SK-N-SH (cell line): ENCODE measurements around the gene KRTAP4-16. TPM values are rescaled to one million over a fixed set of nuclear protein-coding genes. Genes with fewer than 3 reads are reported as not detected.

Source experiments
- CTCF ChIA-PET: fragments of 300-600, 350-600 bp; formaldehyde crosslinking; extraction: SDS; loops from one replicate; lab custom pipeline; 2021; lab: Yijun Ruan, JAX
- POLR2A ChIA-PET: fragments of 350-600 bp; sonication (Branson Sonifier 250); formaldehyde crosslinking; extraction: SDS; loops from one replicate; lab custom pipeline; 2020; ENCODE audit warnings: antibody characterized with exemption, inconsistent platforms; lab: Yijun Ruan, JAX
- DNase-seq: peaks from one replicate; pipeline ENCODE4 v3.0.0; 2012
- H2AFZ ChIP-seq: fragments of 200-600 bp; sonication (generic); 2 replicates; pipeline ENCODE4 v1.8.1; 2016; ENCODE audit warnings: antibody characterized with exemption, mild to moderate bottlenecking, low read depth
- H3F3A ChIP-seq: fragments of 200-600 bp; sonication (generic); replicated peaks from 2 replicates; pipeline ENCODE3; 2016; ENCODE audit warnings: antibody characterized with exemption, mild to moderate bottlenecking; ENCODE audit not compliant: insufficient read depth
- H3K27ac ChIP-seq, 2 experiments: fragments of 200-500 bp in 1 of 2; fragments of 200-600 bp in 1 of 2; sonication (Bioruptor generic) in 1 of 2; sonication (generic), shearing (Covaris generic) in 1 of 2; 2 replicates each; pipeline versions ENCODE4 v1.5.1 to v1.6.1; 2014 to 2016; ENCODE audit warnings: low read depth in 2 of 2, inconsistent platforms in 1 of 2, low read length in 1 of 2, mild to moderate bottlenecking in 1 of 2, mixed read lengths in 1 of 2
- H3K27me3 ChIP-seq: fragments of 200-600 bp; sonication (generic), shearing (Covaris generic); 2 replicates; pipeline ENCODE4 v1.6.1; 2016; ENCODE audit warnings: mixed run types; ENCODE audit not compliant: insufficient read depth
- H3K36me3 ChIP-seq, 2 experiments: fragments of 200-500 bp in 1 of 2; fragments of 200-600 bp in 1 of 2; sonication (Bioruptor generic) in 1 of 2; sonication (generic) in 1 of 2; replicated peaks in 1 of 2; 2 replicates each; pipeline versions ENCODE3 to v1.5.1; 2014 to 2016; ENCODE audit warnings: low read length in 1 of 2, mild to moderate bottlenecking in 1 of 2; ENCODE audit not compliant: insufficient read depth in 2 of 2, control insufficient read depth in 1 of 2
- H3K4me1 ChIP-seq, 2 experiments: fragments of 200-500 bp in 1 of 2; fragments of 200-600 bp in 1 of 2; sonication (Bioruptor generic) in 1 of 2; sonication (generic), shearing (Covaris generic) in 1 of 2; 2 replicates each; pipeline versions ENCODE4 v1.5.1 to v1.6.1; 2014 to 2016; ENCODE audit warnings: low read depth in 1 of 2, low read length in 1 of 2, mixed run types in 1 of 2; ENCODE audit not compliant: insufficient read depth in 2 of 2, control insufficient read depth in 1 of 2
- H3K4me2 ChIP-seq: fragments of 200-600 bp; sonication (generic), shearing (Covaris generic); 2 replicates; pipeline ENCODE4 v1.6.1; 2017; ENCODE audit warnings: mixed run types
- H3K4me3 ChIP-seq, 2 experiments: fragments of 200-500 bp in 1 of 2; fragments of 200-600 bp in 1 of 2; sonication (Bioruptor generic) in 1 of 2; sonication (generic), shearing (Covaris generic) in 1 of 2; 2 replicates each; pipeline versions ENCODE4 v1.5.1 to v1.8.1; 2014 to 2016; ENCODE audit warnings: low read depth in 2 of 2, inconsistent platforms in 1 of 2, low read length in 1 of 2, mild to moderate bottlenecking in 1 of 2, mixed read lengths in 1 of 2, moderate library complexity in 1 of 2
- H3K79me2 ChIP-seq: fragments of 200-600 bp; sonication (generic); 2 replicates; pipeline ENCODE4 v1.8.1; 2017; ENCODE audit warnings: mild to moderate bottlenecking; ENCODE audit not compliant: insufficient read depth
- H3K9ac ChIP-seq: fragments of 200-600 bp; sonication (generic); 2 replicates; pipeline ENCODE4 v1.6.1; 2017; ENCODE audit warnings: mixed run types
- H3K9me2 ChIP-seq: fragments of 200-600 bp; sonication (generic); 2 replicates; pipeline ENCODE4 v1.6.1; 2017; ENCODE audit warnings: mixed run types
- H3K9me3 ChIP-seq: fragments of 200-600 bp; sonication (generic); 2 replicates; pipeline ENCODE4 v1.6.1; 2017; ENCODE audit warnings: mixed run types, mild to moderate bottlenecking, moderate library complexity
- H4K20me1 ChIP-seq: fragments of 200-600 bp; sonication (generic); 2 replicates; pipeline ENCODE4 v1.6.1; 2017; ENCODE audit warnings: mild to moderate bottlenecking, mixed run types; ENCODE audit not compliant: insufficient read depth
- CHD2 ChIP-seq: fragments of 150-350 bp; IDR thresholded peaks from 2 replicates; pipeline ENCODE4 v1.6.1; 2018; ENCODE audit warnings: low read length; ENCODE audit not compliant: partially characterized antibody
- EZH2phosphoT487 ChIP-seq: fragments of 200-600 bp; sonication (generic); IDR thresholded peaks from 2 replicates; pipeline ENCODE4 v1.6.1; 2017; ENCODE audit warnings: low read depth, mixed run types, mild to moderate bottlenecking, antibody characterized with exemption, moderate library complexity, borderline replicate concordance
- FOXM1 ChIP-seq: IDR thresholded peaks from 2 replicates; pipeline ENCODE4 v1.4.0; 2012; ENCODE audit warnings: low read depth, mild to moderate bottlenecking
- GABPA ChIP-seq: IDR thresholded peaks from 2 replicates; pipeline ENCODE4 v1.4.0; 2012; ENCODE audit warnings: low read depth, mild to moderate bottlenecking
- MEF2A ChIP-seq: IDR thresholded peaks from 2 replicates; pipeline ENCODE4 v1.4.0; 2012; ENCODE audit warnings: low read depth, borderline replicate concordance
- NFIC ChIP-seq: IDR thresholded peaks from 2 replicates; pipeline ENCODE4 v1.4.0; 2012; ENCODE audit warnings: borderline replicate concordance
- NRF1 ChIP-seq: IDR thresholded peaks from 2 replicates; pipeline ENCODE4 v1.6.1; 2012; ENCODE audit warnings: low read depth, mild to moderate bottlenecking, low read length
- RCOR1 ChIP-seq: fragments of 150-350 bp; IDR thresholded peaks from 2 replicates; pipeline ENCODE4 v1.6.1; 2017; ENCODE audit warnings: antibody characterized with exemption, low read length
- REST ChIP-seq: IDR thresholded peaks from 2 replicates; pipeline ENCODE4 v1.6.1; 2012; ENCODE audit warnings: mild to moderate bottlenecking, low read depth, low read length, moderate library complexity
- RFX5 ChIP-seq: IDR thresholded peaks from 2 replicates; pipeline ENCODE4 v1.6.1; 2012; ENCODE audit warnings: mild to moderate bottlenecking, improper control_type of control experiment, low read length
- RXRA ChIP-seq: IDR thresholded peaks from 2 replicates; pipeline ENCODE4 v1.4.0; 2012; ENCODE audit warnings: low read depth, mild to moderate bottlenecking, borderline replicate concordance
- SMC3 ChIP-seq: IDR thresholded peaks from 2 replicates; pipeline ENCODE4 v1.6.1; 2012; ENCODE audit warnings: low read depth, low read length, improper control_type of control experiment
- TCF12 ChIP-seq: IDR thresholded peaks from 2 replicates; pipeline ENCODE4 v1.4.0; 2012
- USF1 ChIP-seq: IDR thresholded peaks from 2 replicates; pipeline ENCODE4 v1.4.0; 2012; ENCODE audit warnings: low read depth, borderline replicate concordance
- USF2 ChIP-seq: fragments of 150-350 bp; IDR thresholded peaks from 2 replicates; pipeline ENCODE4 v1.6.1; 2017; ENCODE audit warnings: antibody characterized with exemption, low read length, low read depth, borderline replicate concordance
- WGBS: methylation state at CpG from one replicate; pipeline ENCODE4 v1.1.6; 2017; ENCODE audit warnings: low lambda C conversion rate; 5-methylcytosine and 5-hydroxymethylcytosine counted together
- polyA plus RNA-seq, 3 experiments: library from polyadenylated mRNA; depleted of rRNA; stranded (reverse); fragments of >200 nt; gene quantifications; 2 replicates each; pipeline ENCODE4 v1.2.3, GENCODE V29; 2012
- TF ChIP-seq, protein P1 (sequence below): IDR thresholded peaks from 2 replicates; pipeline ENCODE4 v1.4.0; 2012; ENCODE audit warnings: low read depth
- TF ChIP-seq, protein P2 (sequence below): IDR thresholded peaks from 2 replicates; pipeline ENCODE4 v1.4.0; 2012; ENCODE audit warnings: low read depth, borderline replicate concordance

Gene KRTAP4-16
- polyA plus RNA-seq, 1 of the 3 experiments (the other 2 are of a cell fraction), result not detected

- CTCF ChIA-PET, result interaction anchor here (1.2 to 2.1 kb wide), 2 partner anchors 251 to 477 kb away, joined by 3 to 6 read pairs; no protein-coding TSS in a partner anchor
- H4K20me1 ChIP-seq, result no peaks in the 10 kb centered on the region
- no peaks in the 10 kb centered on the region for H3K36me3 ChIP-seq
- H3K4me1 ChIP-seq, result no peaks in the 10 kb centered on the region
- no peak overlapping the region for H2AFZ ChIP-seq
- DNase-seq, result no peak
- no peaks in the 10 kb centered on the region; the same call in 1 of the 2 replicates for H3K9me2 ChIP-seq
- no peak overlapping the region for H3K4me2 ChIP-seq
- TF ChIP-seq GABPA (no peak), RFX5 (no peak), CHD2 (no peak)
- TF ChIP-seq, protein P1, sequence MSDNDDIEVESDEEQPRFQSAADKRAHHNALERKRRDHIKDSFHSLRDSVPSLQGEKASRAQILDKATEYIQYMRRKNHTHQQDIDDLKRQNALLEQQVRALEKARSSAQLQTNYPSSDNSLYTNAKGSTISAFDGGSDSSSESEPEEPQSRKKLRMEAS, result no peak
- H3F3A ChIP-seq, result no peaks in the 10 kb centered on the region
- no peak overlapping the region for H3K4me3 ChIP-seq
- POLR2A ChIA-PET, result no interaction called here
- no peaks in the 10 kb centered on the region for H3K27me3 ChIP-seq
- H3K9me3 ChIP-seq, result no peaks in the 10 kb centered on the region
- H3K9ac ChIP-seq, result no peak overlapping the region
- H3K79me2 ChIP-seq, result no peaks in the 10 kb centered on the region
- 48% methylated on average over 5 of the region's 5 CpGs for WGBS
- no peak overlapping the region for H3K27ac ChIP-seq
Measured at GRCh38 chr17:41071606-41072360, 30.2 kb downstream of the KRTAP4-16 start.

GRCh38 chr17:41069031-41069430 lies 33.0 kb downstream of the KRTAP4-16 start:
- Histone ChIP-seq H3K36me3 (no peaks in the 10 kb centered on the region), H3F3A (no peaks in the 10 kb centered on the region), H3K27ac (no peak overlapping the region), H3K9me2 (no peaks in the 10 kb centered on the region; the same call in 1 of the 2 replicates), H3K9me3 (no peaks in the 10 kb centered on the region), H4K20me1 (no peaks in the 10 kb centered on the region), H3K4me2 (no peak overlapping the region), H2AFZ (no peak overlapping the region), H3K4me3 (no peak overlapping the region), H3K9ac (no peak overlapping the region), H3K27me3 (no peaks in the 10 kb centered on the region), H3K4me1 (no peaks in the 10 kb centered on the region), H3K79me2 (no peaks in the 10 kb centered on the region)
- no peak for DNase-seq
- 41% methylated on average over 3 of the region's 3 CpGs for WGBS
- POLR2A ChIA-PET, result no interaction called here
- CTCF ChIA-PET, result no interaction called here
- TF ChIP-seq, protein P1, result no peak
- TF ChIP-seq SMC3, result no peak
- TF ChIP-seq NRF1, result no peak
- no peak for TF ChIP-seq EZH2phosphoT487
- TF ChIP-seq, protein P2, sequence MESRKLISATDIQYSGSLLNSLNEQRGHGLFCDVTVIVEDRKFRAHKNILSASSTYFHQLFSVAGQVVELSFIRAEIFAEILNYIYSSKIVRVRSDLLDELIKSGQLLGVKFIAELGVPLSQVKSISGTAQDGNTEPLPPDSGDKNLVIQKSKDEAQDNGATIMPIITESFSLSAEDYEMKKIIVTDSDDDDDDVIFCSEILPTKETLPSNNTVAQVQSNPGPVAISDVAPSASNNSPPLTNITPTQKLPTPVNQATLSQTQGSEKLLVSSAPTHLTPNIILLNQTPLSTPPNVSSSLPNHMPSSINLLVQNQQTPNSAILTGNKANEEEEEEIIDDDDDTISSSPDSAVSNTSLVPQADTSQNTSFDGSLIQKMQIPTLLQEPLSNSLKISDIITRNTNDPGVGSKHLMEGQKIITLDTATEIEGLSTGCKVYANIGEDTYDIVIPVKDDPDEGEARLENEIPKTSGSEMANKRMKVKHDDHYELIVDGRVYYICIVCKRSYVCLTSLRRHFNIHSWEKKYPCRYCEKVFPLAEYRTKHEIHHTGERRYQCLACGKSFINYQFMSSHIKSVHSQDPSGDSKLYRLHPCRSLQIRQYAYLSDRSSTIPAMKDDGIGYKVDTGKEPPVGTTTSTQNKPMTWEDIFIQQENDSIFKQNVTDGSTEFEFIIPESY, result no peak
- no peak for TF ChIP-seq USF2
- TF ChIP-seq USF1, result no peak
- no peak for TF ChIP-seq RCOR1
- no peak for TF ChIP-seq TCF12
- no peak for TF ChIP-seq RXRA
- no peak for TF ChIP-seq NFIC
- TF ChIP-seq FOXM1, result no peak
- no peak for TF ChIP-seq MEF2A
- no peak for TF ChIP-seq REST
